Amniotic stem cell (primary cell): Measurements from ENCODE around the gene HESX1.

ENCODE experiments used
- DNase-seq: peaks from one replicate; lab custom pipeline; 2025; lab: John Stamatoyannopoulos, UW

Gene HESX1

DNA sequence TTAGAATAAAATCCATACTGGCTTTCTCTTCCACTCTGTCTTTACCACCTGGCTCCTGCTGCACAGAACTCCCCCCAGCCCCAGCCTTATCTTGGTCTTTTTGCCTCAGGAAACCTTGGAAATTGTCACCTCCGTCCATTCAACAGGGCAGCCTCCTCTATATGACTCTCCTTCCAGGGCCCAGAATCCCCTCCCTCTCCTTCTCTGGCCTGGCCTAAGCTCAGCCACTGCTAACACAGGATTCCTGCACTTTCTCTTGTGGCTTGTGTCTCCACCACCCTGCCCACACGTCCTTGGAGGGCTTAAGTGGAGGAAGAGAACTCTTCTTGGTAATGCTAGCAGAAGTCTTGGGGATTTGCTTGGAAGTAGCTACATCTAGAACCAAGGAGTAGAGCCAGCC is 33.1 kb downstream of the HESX1 start:
- no peak for DNase-seq

DNA sequence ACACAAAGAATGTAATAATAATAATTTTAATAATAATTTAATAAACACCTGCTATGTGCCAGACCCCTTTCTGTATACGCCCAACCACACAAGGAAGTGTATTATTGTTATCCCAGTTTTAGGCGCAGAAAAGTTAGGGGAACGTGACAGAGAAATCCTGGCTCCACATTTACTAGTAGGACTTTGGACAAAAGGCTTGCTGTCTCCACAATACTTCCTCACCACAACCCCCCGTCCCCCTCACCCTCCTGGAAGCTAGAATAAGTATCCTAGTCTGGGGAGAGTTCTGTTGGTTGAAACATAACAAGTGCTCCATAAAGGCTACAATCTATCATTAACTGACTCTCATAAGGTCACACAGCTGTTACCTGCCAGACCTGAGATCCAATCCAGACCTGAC is 34.1 kb downstream of the HESX1 start:
- DNase-seq: no peak

DNA sequence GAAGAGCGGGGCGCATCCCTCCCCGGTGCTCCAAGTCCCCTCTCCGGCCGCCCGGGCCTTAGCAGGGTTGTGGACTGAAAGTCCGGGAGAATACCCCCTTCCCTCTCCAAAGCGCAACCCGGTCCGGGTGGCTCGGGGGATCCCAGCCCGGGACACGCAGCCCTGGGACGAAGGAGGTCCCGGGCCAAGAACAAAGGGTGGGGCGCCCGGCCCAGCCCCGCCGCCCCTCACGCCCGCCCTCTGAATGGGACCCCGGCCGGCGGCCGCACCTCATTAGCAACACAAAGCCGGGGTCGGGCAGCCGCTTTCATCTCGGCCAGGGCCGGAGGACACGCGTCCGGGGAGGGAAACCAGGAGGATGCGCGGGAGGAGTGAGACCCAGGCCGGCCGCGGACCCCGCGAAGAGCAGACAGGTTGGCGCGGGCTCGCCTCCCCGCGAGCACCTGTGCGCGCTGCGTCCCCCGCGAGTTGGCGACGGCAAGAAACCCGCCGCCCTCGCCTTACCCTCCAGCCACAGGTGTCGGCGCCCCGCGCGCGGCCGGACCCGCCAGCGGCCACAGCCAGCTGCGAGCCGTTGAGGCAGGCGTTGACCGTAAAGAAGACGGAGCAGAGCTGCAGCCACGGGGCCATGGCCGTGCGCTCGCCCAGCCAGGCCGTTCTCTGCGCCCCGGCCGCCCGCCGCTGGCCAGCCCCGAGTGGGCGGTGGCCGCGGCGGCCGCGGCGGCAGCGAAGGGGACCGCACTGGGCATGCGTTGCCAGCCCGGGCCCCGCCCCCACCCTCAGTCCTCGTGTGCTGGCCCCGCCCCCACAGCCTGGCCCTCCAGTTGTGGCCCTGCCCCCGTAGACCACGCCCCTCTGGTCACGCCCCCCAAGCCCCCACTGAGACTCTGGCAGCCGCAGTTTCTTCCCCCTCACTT is 34.9 kb downstream of the HESX1 start, which contains the start of gene IL17RD:
TSS of gene IL17RD (minus strand) at position 697 of the 917 bp plus-strand sequence. CDS start at position 630, 67 bp downstream.
- DNase-seq: peak; percentile 71

DNA sequence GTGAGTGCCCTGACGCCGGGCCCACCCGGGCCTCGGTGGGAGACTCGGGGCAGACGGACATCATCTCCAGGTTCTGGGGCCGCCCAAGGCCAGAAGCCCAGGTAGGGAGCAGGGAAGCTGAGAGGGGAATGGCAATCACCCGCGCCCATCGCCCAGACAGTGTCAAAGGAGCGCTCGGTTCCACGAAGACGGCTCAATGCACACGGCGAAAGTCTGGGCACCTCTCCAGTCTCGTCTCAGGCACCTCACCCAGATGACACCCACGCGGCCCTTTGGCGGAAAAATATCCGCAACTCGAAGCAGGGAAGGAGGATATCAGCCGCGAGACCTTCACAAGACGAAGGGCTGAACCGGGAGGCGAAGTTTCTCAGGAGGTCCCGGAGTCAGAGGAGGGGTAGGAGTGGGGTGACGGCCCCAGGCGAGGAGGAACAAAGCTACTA is 35.5 kb downstream of the HESX1 start:
- DNase-seq: no peak

DNA sequence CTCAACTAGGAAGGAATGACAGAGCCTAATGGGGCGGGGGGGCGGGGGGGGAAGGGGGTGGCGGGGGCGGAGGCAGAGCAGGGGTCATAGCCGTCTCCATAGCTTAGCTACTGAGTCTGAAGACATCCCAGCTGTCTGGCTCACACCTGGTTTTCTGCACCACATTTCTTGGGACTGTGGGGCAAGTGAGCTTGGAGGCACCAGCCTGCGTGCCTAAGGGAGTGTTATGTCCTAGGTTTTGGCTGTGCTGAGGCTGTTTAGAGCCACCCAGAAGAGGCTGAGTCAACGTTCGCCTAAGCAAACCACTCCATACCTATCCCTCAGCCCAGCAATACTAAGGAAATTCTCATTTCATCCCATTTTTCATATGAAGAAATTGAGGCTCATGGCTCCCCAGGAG is 36.0 kb downstream of the HESX1 start:
- DNase-seq: no peak

DNA sequence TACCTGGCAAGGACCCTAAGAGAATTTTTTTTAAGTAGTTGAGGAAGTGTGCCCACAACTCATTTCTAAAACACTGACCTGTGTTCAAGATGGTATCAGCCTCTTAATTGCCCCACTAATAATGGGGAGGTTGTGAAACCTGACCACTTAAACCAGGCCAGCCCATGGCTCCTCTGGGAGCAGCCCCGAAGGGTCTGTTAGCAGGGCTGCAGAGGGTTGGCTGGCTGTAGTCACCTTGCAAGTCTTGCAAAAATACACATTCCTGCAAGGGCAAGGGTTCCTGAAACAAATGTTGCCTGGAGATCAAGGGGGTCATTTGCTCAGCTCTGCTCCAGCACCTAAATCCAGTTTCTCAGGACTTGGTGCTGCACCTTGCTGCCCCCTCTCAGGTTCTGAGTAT is 37.9 kb downstream of the HESX1 start:
- DNase-seq: no peak

DNA sequence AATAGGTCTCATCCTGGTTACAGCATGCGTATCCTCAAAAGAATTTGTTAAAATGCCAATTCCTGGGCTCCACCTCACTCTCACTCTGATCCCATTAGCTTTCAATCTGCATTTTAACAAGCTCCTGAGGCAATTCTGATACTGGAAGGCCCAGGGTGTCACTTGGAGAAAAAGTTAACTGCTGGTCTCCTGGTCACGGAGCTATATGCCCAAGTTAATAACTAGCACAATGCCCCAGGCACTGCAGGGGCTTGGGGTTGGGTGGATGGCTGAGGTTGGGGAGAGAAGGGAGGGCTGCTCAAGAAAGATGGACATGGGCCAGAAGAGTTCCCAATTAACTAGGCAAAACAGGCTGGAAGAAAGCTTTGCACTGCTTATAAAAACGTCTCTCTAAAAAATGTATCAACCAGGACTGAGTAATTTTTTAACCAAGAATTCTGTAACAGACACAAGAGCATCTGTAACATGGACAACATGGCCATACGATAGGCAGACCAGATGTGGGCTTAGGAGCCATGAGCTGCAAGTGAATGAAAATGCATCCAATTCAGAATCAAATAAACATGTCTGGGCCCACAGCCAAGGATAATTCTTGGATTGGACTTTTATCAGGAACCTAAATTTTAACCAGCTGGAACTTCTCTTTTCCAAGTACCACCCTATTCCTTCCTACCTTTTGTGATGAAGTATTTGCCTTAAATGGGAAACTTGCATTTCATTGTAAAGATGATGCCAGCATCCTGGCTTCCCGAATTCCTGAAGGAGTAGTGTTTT is 38.8 kb downstream of the HESX1 start:
- no peak for DNase-seq

DNA sequence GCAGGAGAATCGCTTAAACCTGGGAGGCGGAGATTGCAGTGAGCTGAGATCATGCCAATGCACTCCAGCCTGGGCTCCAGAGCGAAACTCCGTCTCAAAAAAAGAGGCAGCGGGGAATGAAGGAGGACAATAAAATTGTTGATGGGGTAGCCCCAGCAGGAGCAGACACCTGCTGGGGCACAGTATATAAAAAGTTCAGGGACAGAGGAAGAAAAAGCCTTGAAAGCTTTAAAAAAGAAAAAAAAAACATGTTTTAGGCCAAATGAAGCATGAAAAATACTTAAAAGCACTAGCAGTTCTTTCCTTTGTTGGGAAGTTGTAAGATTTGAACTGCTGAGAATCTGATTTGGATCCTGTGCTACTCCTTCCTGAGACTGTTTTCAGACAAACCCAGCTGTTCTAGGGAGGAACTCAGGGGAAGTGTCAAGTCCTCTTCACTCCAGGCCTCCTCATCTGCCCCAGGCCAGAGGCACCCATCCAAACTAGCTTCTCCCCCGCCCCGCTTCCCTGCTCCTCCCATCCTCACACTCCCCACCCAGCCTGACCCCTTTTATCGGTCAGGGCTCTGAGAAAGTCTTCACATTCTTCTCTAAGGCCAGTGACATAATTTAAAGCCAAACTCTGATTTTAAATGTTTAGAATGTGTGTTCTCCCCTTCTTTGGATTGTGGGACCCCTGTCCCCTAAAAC is 39.6 kb downstream of the HESX1 start:
- no peak for DNase-seq

DNA sequence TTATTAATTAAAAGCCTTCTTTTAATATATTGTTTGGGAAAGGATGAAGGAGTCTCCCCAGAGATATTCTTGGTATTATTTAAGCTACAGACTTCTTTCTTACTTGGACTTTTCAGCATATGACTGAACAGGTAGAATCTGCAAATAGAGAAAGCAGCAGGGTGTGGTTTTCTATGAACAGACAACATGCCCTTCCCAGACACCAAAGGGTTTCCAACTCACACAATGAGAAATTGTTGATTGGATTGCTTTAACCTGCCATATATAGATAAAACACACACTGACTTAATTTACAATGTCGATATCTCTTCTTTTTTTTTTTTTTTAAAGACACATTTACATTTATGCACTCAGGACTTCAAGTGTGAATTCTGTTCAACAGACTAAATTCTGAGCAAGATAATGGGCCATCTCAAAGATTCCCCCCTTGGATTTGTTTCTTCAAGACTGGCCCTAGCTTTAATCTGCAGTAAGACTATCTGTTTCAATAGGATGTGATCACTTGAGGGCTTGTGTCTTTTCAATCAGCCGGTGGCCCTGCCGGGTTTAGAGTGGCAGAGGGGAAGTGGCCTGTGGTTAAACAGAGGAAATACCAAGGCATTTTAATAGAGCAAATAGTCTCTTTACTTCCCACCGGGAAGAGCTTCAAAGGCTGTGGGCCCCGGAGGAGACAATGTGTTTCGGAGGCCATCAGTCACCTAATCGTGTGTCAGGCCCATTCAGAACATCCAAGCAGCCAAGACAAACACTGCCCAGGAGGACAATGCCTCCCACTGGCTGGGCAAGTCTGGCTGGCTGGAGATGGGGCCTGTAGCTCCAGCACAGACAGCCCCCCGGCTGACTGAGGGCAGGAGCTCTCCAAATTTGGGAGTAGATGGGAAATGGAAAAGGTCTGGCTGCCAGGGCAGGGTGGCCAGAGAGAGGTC is 40.7 kb downstream of the HESX1 start:
- no peak for DNase-seq

DNA sequence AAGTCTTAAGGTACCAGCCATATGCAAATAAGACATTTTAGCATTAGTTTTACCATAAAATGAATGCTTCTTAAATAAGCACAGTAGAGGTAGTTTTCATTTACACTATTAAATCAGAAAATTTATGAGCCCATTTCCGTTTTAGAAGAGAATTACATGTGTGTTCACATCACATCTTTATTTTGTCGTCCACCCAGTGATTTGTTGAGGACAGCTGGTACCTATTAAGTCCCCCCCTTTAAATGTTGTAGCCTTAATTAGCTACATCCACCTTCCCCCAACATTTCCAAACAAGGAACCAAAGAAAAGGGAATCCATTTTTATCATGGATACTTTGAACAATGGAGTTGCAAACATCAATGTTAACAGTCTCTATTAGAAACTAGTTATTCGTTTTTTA is 41.5 kb downstream of the HESX1 start:
- DNase-seq: no peak

DNA sequence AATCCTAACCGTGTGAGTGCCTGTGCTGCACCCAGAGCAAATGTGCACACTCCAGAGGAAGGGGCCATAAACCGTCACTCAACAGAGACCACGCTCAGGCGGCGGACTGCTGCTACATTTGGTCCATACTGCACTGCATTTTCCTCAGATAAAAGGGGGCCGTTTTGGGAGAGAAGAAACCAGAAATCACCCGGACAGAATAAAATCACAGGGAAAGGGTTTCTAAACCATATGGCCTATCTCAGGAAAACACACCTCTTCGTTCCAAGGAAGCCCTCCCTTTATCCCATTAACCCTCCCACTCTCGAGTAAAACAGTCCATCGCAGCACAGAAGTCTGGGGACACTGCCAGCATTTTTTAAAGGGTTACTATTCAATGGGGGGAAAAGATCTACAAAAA is 42.2 kb downstream of the HESX1 start:
- no peak for DNase-seq

DNA sequence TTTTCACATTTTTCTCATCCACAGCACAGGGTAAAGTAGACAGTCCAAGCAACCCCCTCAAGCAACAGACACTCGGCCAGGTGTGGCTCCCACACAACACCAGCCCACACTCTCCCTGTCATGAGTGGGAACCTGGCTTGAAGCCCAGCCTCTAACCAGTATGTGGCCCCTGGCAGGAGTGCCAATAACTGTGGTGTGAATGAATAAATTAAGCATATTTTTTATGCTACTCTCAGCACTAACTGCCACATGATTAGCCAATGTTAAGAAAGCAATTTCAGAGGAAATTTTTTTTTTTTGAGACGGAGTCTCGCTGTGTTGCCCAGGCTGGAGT is 44.5 kb downstream of the HESX1 start:
- DNase-seq: no peak

DNA sequence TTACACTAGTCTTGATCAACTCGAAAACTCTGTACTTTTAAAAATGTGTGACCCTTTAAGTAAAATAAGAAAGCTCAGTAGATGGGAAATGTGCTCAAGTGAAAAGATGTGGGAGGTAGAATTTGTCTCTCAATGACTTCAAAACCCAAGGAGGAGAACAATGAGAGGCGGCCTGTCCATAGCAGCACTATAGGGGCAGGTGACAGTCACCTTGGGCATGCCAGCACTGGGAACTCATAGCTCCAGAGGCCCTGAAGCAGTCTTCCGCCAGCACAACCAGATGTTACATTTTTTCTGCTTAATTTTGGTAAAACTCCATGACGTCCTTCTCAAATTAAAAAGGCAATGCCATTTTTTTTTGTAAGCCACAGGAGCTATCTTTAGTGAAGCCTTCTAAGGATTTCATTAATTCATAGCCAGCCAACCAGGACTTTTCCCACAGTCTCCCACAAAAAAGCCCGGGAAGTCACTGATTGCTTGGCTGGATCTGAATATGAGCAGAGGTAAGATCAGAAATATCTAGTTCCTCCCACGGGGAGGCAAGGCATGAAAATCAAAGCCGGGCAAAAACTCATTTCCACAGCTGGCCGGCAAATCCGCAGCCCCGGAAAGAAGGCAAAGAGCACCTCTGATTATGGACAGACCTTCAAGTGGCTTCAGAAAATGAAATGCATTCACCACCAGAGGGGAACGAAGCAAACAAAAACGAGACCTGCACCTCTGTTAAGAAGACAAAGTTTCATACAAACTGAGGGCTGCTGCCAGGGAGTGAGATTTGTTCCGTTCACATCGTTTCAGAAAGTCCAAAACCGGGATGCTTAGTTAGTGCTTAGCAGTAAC is 45.1 kb downstream of the HESX1 start:
- DNase-seq: no peak

DNA sequence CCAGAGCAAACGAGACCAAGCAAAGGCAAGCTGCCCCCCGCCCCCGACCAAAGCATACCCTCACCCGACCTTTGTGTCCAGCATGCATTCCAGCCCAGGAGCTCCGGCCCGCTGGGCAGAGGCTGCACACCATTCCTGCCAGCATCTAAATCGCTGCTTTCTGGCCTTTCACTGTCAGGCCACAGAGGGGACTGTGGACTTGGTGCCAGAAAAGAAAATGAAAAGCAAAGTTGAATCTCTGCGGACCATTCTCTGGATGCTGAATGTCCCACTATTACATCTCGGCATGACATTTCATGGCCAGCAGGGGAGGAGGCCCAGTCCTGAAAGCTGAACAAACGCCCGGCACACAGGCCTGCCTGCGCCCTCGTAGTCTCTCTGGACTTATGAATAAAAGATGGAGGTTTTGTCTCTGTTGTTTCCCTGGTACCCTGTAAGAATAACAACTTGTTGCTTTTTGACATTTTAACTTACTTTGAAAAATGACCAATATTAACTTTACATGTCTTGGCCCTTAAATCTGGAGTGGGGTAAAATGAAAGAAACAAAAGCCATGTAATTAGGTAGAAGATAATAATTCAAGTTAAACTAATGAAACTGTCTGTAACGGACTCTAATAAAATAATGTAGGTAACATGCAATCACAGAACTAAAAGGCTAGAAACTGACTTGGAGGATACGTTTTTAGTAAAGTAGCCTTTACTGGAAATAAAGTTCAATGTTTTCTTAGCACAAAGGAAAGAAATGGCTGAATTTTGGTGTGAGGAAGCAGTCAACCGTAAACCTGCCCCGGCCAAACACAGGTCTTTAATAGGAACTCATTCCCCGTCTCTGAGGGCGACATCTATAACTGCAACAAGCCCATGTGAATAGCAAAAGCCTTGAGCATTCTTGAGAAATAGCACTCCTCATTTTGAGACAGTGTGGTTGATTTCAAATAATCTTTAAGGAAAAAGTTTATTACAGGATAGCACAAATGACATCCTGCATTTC is 47.3 kb downstream of the HESX1 start:
- no peak for DNase-seq

DNA sequence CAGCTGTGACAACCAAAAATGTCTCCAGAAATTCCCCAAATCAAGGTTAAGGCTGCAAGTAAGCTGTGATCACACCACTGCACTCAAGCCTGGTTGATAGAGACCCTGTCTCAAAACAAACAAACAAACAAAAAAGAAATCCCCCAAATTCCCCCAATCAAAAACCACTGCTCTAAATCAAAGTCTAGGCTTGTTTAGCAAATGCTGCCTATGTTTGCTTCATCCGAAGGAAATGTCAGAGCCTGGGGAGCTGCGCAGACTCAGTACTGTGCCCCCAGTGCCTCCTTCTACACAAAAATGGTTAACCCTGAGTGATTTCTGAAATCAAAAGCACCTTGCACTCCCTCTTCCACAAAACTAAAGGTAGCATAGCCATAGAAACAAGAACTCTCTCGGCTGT is 48.0 kb downstream of the HESX1 start:
- no peak for DNase-seq

DNA sequence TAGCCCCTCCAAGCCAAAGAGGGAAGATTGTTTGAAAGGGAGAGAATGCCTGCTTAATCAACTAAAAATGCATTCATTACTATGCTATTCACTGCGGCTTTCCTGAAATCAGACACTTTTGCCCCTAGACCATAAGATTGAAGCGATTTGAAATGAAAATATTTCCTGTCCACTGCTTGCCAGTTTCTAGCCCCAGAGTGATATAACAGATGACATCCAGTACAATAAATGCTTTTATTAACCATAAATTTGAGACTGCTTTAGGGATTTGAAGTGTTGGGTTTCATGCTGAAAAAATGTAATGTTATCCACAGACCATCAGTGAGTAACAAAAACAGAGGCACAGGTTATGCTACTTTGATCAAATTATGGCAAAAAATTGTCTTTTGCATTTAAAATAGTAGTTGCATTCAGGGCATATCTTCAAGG is 48.7 kb downstream of the HESX1 start:
- DNase-seq: no peak

DNA sequence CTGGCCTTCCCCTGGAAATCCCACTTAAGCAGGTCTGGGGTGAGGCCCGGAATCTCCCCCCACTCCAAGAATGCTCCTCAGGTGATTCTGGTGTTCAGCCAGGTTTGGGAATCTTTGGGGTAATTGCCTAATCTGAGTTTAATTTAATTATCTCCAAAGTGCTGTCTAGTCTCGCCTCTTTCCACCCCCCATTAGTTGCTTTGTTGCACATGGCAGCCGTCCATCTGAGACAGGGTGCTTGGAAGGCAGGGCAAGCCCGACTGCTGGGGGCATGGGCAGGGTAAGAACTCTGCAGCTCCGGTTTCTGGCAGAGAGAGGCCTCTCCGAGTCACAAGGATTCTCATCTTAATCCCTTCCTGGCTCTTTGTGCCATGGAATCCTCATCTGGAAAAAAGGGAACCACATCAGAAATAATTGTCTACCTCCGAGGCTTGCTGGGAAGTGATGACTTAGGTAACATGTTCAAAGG is 49.6 kb downstream of the HESX1 start:
- DNase-seq: no peak
